Stomach (tissue), 9 donors: ENCODE measurements around the gene CTDSPL2. TPM values are rescaled to one million over a fixed set of nuclear protein-coding genes. Genes with fewer than 3 reads are reported as not detected.

Source experiments
- DNase-seq, 2 donors: peaks; one replicate each; pipeline versions ENCODE4 v3.0.0 to v3.0.0-alpha.2; 2013 to 2019
- H3K27ac ChIP-seq, 5 donors: fragments of 200-600 bp in 4 of 5; sonication (generic) in 4 of 5; one replicate each; pipeline ENCODE4 v1.5.1; 2013 to 2019; ENCODE audit warnings: mild to moderate bottlenecking in 1 of 5, moderate library complexity in 1 of 5
- H3K27me3 ChIP-seq, 3 donors: fragments of 200-600 bp; sonication (generic); one replicate each; pipeline ENCODE4 v1.5.1; 2017 to 2019; ENCODE audit warnings: mixed run types in 1 of 3
- H3K36me3 ChIP-seq, 4 donors: fragments of 200-600 bp; sonication (generic); 1 replicate in 3 of 4; 2 replicates in 1 of 4; pipeline ENCODE4 v1.5.1; 2016 to 2019
- H3K4me1 ChIP-seq, 4 donors: fragments of 200-600 bp; sonication (generic); one replicate each; pipeline ENCODE4 v1.5.1; 2016 to 2019
- H3K4me3 ChIP-seq, 4 donors: fragments of 200-600 bp; sonication (generic) in 3 of 4; one replicate each; pipeline ENCODE4 v1.5.1; 2016 to 2019; ENCODE audit warnings: mild to moderate bottlenecking in 1 of 4
- H3K9me3 ChIP-seq, 4 donors: fragments of 200-600 bp; sonication (generic); one replicate each; pipeline ENCODE4 v1.5.1; 2016 to 2019
- EP300 ChIP-seq: sonication (generic); formaldehyde crosslinking; IDR thresholded peaks from one replicate; pipeline ENCODE4 v1.6.1; 2017; ENCODE audit warnings: antibody characterized with exemption
- POLR2A ChIP-seq, 4 donors: fragments of 450-650 bp; IDR thresholded peaks; one replicate each; pipeline ENCODE4 v1.6.1; 2016; ENCODE audit warnings: antibody characterized with exemption in 4 of 4, control low read depth in 2 of 4, mild to moderate bottlenecking in 1 of 4, moderate library complexity in 1 of 4
- POLR2AphosphoS5 ChIP-seq, 3 donors: sonication (generic); formaldehyde crosslinking; IDR thresholded peaks; one replicate each; pipeline ENCODE4 v1.6.1; 2016; ENCODE audit warnings: antibody characterized with exemption in 3 of 3
- WGBS, 5 donors: extraction: QIAGEN DNeasy Blood & Tissue Kit in 3 of 5; methylation state at CpG; one replicate each; pipeline versions ENCODE4 v1.1.5 to v1.1.7; 2013 to 2018; 5-methylcytosine and 5-hydroxymethylcytosine counted together
- intact Hi-C: fragments of 100-400 bp; cut with DNase I; formaldehyde crosslinking; loops from one replicate; pipeline ENCODE4 v1.15.1; 2023; ENCODE audit warnings: low total_unique reads
- polyA plus RNA-seq, 3 donors: library from polyadenylated mRNA; stranded (reverse); fragments of 200-250 nt; gene quantifications; one replicate each; pipeline ENCODE4 v1.2.3, GENCODE V29; 2013
- total RNA-seq, 5 donors: library from RNA; depleted of rRNA; stranded (reverse); fragments of >200 nt; gene quantifications; one replicate each; pipeline versions ENCODE4 v1.1.0 to v1.2.3, GENCODE V29; 2014 to 2016
- TF ChIP-seq, protein P1 (sequence below), 7 experiments: fragments of 450-650 bp in 4 of 7; fragments of 200-600 bp in 3 of 7; sonication (generic) in 3 of 7; IDR thresholded peaks; one replicate each; pipeline ENCODE4 v1.5.1; 2016 to 2019; ENCODE audit warnings: antibody characterized with exemption in 7 of 7, control low read depth in 2 of 7, mild to moderate bottlenecking in 1 of 7
- donor health status: healthy with polysubstance abuse.
- donor health status: Bipolar disorder and iron deficiency.
- donor health status: healthy.

The CTDSPL2 gene
- total and polyA plus RNA-seq, 8 donors: 3.5 to 94.2 (median 9.9) TPM

DNA sequence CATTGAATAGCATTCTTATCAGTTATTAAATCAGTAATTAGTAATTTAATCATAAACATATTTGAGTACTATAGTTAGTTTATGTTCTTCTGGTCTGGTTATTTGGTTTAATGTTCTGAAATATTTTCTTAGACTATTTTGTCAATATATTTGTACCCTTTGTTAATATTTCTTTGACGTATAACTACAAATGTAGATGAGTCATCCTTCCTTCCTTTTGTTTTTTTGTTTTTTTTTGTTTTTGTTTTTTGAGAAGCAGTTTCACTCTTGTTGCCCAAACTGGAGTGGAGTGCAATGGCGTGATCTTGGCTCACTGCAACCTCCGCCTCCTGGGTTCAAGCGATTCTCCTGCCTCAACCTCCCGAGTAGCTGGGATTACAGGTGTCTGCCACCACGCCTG lies 92.1 kb downstream of the CTDSPL2 start:
- Histone ChIP-seq H3K9me3 (no peaks in the 10 kb centered on the region), H3K4me1 (no peaks in the 10 kb centered on the region), H3K36me3 (peaks cover 22 to 85% (median 77%) of the 10 kb centered on the region in 4 donors), H3K27ac (no peak overlapping the region), H3K4me3 (no peak overlapping the region), H3K27me3 (no peaks in the 10 kb centered on the region)
- no peak for TF ChIP-seq POLR2AphosphoS5 (IDR thresholded peaks at IDR 0.05)
- no peak for TF ChIP-seq EP300
- TF ChIP-seq, protein P1, sequence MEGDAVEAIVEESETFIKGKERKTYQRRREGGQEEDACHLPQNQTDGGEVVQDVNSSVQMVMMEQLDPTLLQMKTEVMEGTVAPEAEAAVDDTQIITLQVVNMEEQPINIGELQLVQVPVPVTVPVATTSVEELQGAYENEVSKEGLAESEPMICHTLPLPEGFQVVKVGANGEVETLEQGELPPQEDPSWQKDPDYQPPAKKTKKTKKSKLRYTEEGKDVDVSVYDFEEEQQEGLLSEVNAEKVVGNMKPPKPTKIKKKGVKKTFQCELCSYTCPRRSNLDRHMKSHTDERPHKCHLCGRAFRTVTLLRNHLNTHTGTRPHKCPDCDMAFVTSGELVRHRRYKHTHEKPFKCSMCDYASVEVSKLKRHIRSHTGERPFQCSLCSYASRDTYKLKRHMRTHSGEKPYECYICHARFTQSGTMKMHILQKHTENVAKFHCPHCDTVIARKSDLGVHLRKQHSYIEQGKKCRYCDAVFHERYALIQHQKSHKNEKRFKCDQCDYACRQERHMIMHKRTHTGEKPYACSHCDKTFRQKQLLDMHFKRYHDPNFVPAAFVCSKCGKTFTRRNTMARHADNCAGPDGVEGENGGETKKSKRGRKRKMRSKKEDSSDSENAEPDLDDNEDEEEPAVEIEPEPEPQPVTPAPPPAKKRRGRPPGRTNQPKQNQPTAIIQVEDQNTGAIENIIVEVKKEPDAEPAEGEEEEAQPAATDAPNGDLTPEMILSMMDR (IDR thresholded peaks at IDR 0.05): no peak
- no peak for TF ChIP-seq POLR2A (IDR thresholded peaks at IDR 0.05)
- DNase-seq: no peak
- intact Hi-C loops: no loop called here
- WGBS, 5 donors: 88 to 93% (median 89%) methylated on average over 6 of the region's 6 CpGs

DNA sequence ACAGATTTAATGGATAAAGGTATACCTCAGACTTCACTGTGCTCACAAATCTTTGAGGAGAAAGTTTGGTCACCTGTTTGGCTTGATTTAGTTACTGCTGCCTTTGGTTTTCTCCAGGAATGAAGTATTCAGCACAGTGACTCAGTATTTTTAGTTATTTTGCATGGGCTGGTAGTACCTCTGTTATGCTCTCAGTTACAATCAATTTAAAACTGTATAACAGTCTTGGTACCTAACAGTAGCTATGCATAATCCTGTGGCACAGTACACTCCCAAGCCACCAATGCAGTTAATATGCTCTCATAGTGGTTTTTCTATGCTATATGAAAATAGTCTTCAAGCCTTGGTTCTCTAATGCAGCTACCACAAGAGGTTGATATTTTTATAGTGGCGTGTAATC lies 97.6 kb downstream of the CTDSPL2 start:
- Histone ChIP-seq H3K9me3 (no peaks in the 10 kb centered on the region), H3K27me3 (no peaks in the 10 kb centered on the region), H3K27ac (no peak overlapping the region), H3K4me1 (no peaks in the 10 kb centered on the region), H3K4me3 (no peak overlapping the region), H3K36me3 (peaks cover 17 to 64% (median 48%) of the 10 kb centered on the region in 4 donors)
- no peak for DNase-seq
- intact Hi-C loops: no loop called here
- WGBS, 5 donors: 91 to 100% (median 97%) methylated on average over 1 of the region's 1 CpG
- TF ChIP-seq EP300 (no peak), POLR2A (IDR thresholded peaks at IDR 0.05) (no peak), POLR2AphosphoS5 (IDR thresholded peaks at IDR 0.05) (no peak)
- TF ChIP-seq, protein P1 (IDR thresholded peaks at IDR 0.05): no peak

DNA sequence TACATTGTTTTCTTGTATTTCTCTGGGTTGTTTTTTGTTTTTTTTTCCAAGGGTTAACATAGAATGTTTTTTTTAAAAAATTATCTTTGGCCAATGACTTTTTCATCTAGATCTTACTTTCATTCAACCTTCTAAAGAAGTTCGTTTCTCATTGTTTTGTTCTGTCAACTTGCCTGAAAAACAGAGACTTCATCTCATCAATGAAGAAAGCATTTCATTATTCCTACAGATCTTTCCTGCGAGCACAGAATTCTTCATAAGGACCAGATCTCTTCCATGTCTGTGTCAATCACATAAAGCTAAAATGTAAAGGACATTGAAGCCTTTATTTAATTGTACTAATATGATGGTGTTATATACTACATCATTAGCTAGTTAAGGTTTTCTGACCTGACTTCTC lies 99.8 kb downstream of the CTDSPL2 start:
- WGBS, 5 donors: 70 to 85% (median 74%) methylated on average over 2 of the region's 2 CpGs
- intact Hi-C loops: no loop called here
- H3K27me3 ChIP-seq: no peaks in the 10 kb centered on the region
- TF ChIP-seq EP300: no peak
- TF ChIP-seq, protein P1 (IDR thresholded peaks at IDR 0.05): no peak
- no peak for TF ChIP-seq POLR2AphosphoS5 (IDR thresholded peaks at IDR 0.05)
- no peak for TF ChIP-seq POLR2A (IDR thresholded peaks at IDR 0.05)
- no peaks in the 10 kb centered on the region for H3K9me3 ChIP-seq
- H3K4me3 ChIP-seq: no peak overlapping the region
- no peak overlapping the region for H3K27ac ChIP-seq
- H3K36me3 ChIP-seq: peaks cover 17 to 45% (median 31%) of the 10 kb centered on the region in 4 donors
- H3K4me1 ChIP-seq: no peaks in the 10 kb centered on the region
- no peak for DNase-seq

DNA sequence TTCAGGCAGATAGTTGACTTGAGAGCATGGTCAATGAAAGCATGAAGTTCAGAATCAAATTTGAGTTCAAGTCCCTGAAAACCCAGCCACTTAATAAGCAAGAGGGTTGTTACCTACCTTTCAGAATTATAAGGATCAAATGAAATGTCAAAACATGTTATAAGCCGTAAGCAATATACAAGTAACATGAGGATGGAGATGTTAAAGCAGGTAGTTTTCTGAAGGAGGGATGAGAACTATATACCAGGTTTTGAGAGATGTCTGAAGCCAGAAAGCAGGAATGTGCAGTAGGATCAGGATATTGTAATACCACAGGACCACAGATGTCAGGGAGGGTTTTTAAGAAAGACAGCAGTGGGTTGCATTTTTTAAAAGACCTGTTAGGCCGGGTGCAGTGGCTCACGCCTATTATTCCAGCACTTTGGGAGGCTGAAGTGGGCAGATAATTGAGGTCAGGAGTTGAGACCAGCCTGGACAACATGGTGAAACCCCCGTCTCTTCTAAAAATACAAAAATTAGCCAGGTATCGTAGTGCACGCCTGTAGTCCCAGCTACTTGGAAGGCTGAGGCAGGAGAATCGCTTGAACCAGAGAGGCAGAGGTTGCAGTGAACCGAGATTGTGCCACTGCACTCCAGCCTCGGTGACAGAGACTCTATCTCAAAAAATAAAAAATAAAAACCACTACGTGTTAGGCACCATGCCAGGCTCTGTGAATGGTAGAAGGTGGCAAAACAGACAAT lies 102.6 kb downstream of the CTDSPL2 start:
- peaks cover 0 to 29% (median 10%) of the 10 kb centered on the region in 4 donors for H3K36me3 ChIP-seq
- WGBS, 5 donors: 67 to 83% (median 74%) methylated on average over 10 of the region's 10 CpGs
- H3K27ac ChIP-seq: no peak overlapping the region
- H3K9me3 ChIP-seq: no peaks in the 10 kb centered on the region
- TF ChIP-seq EP300 (no peak), POLR2A (IDR thresholded peaks at IDR 0.05) (no peak), POLR2AphosphoS5 (IDR thresholded peaks at IDR 0.05) (no peak)
- TF ChIP-seq, protein P1 (IDR thresholded peaks at IDR 0.05): no peak
- no peaks in the 10 kb centered on the region for H3K27me3 ChIP-seq
- H3K4me3 ChIP-seq: no peak overlapping the region
- H3K4me1 ChIP-seq: peaks cover 2 to 13% (median 5%) of the 10 kb centered on the region in 4 donors
- intact Hi-C loops: no loop called here
- DNase-seq: no peak
